GM12878 (cell line): ENCODE data around the gene SRGAP2C. TPM values are rescaled to one million over a fixed set of nuclear protein-coding genes. Genes with fewer than 3 reads are reported as not detected.
"Not testable (repeated sequence)": the region's sequence is repeated elsewhere in the genome, so short reads cannot be mapped to it uniquely, and the experiment has no call there.

Experiments
- ATAC-seq: fragments of 200-7000 bp; cut with Tn5 transposase; 3 replicates; pipeline ENCODE4 v1.9.1; 2020; ENCODE audit warnings: mild to moderate bottlenecking, moderate library complexity
- BruUV-seq: library from RNA; stranded (reverse); fragments of 400-500 nt; replicated peaks from 2 replicates; lab custom pipeline; 2021; lab: Mats Ljungman, UMichigan
- CTCF ChIA-PET: fragments of 300-600 bp; sonication (Branson Sonifier 250); formaldehyde crosslinking; extraction: SDS; loops from one replicate; lab custom pipeline; 2021; ENCODE audit warnings: inconsistent platforms; lab: Yijun Ruan, JAX
- POLR2A ChIA-PET: fragments of 350-600 bp; formaldehyde crosslinking; extraction: SDS; loops from one replicate; lab custom pipeline; 2021; ENCODE audit warnings: inconsistent platforms; lab: Charles Lee
- RAD21 ChIA-PET: fragments of 300-600 bp; sonication (Branson Sonifier 250); formaldehyde crosslinking; loops from one replicate; lab custom pipeline; 2023; ENCODE audit warnings: antibody characterized with exemption; ENCODE audit not compliant: unreplicated experiment; lab: Charles Lee
- SMC1A ChIA-PET: fragments of 300-600 bp; sonication (Branson Sonifier 250); formaldehyde crosslinking; loops from one replicate; lab custom pipeline; 2023; ENCODE audit not compliant: unreplicated experiment, uncharacterized antibody; lab: Charles Lee
- DNase-seq: peaks from one replicate; pipeline ENCODE4 v3.0.0-alpha.2; 2011; ENCODE audit warnings: low read depth, low spot score
- FAIRE-seq: peaks from 3 replicates; lab custom pipeline; 2011; peaks lifted over from hg19 to GRCh38; lab: Jason Lieb, UNC
- H2AFZ ChIP-seq: 2 replicates; pipeline ENCODE4 v1.6.0; 2011; ENCODE audit warnings: low read depth, low read length, control low read depth; ENCODE audit not compliant: control insufficient read depth
- H3K27ac ChIP-seq: 2 replicates; pipeline ENCODE4 v1.5.1; 2011; ENCODE audit warnings: control low read depth; ENCODE audit not compliant: control insufficient read depth, insufficient read depth
- H3K27me3 ChIP-seq, 2 experiments: replicated peaks in 1 of 2; 2 replicates each; pipeline versions ENCODE4 v1.6.0 to v1.6.1; 2011; ENCODE audit warnings: low read length in 1 of 2; ENCODE audit not compliant: control insufficient read depth in 2 of 2, insufficient read depth in 2 of 2
- H3K36me3 ChIP-seq, 2 experiments: 2 replicates each; pipeline ENCODE4 v1.5.1; 2011; ENCODE audit warnings: low read length in 1 of 2; ENCODE audit not compliant: control insufficient read depth in 2 of 2, insufficient read depth in 2 of 2
- H3K4me1 ChIP-seq: 2 replicates; pipeline ENCODE4 v1.6.1; 2011; ENCODE audit warnings: mild to moderate bottlenecking, low read length, moderate library complexity, mixed read lengths; ENCODE audit not compliant: control insufficient read depth, insufficient read depth
- H3K4me2 ChIP-seq: 2 replicates; pipeline ENCODE4 v1.6.0; 2011; ENCODE audit warnings: control low read depth; ENCODE audit not compliant: control insufficient read depth, insufficient read depth
- H3K4me3 ChIP-seq: fragments of 200-600 bp; sonication (generic); 2 replicates; pipeline ENCODE4 v1.5.1; 2016
- H3K79me2 ChIP-seq: 2 replicates; pipeline ENCODE4 v1.6.0; 2011; ENCODE audit warnings: low read length; ENCODE audit not compliant: control insufficient read depth, insufficient read depth
- H3K9ac ChIP-seq: 2 replicates; pipeline ENCODE4 v1.8.0; 2011; ENCODE audit warnings: low read length, control low read depth, mixed read lengths; ENCODE audit not compliant: control insufficient read depth, insufficient read depth
- H3K9me3 ChIP-seq: replicated peaks from 3 replicates; pipeline ENCODE4 v1.5.1; 2011; ENCODE audit warnings: mild to moderate bottlenecking, low read length; ENCODE audit not compliant: control insufficient read depth, insufficient read depth
- H4K20me1 ChIP-seq: 2 replicates; pipeline ENCODE4 v1.6.0; 2011; ENCODE audit not compliant: control insufficient read depth, insufficient read depth
- WGBS: methylation state at CpG from one replicate; pipeline ENCODE4 v1.1.6; 2016; ENCODE audit warnings: low lambda C conversion rate; ENCODE audit not compliant: insufficient replicate concordance, insufficient coverage; ENCODE audit errors: missing lambda C conversion rate; 5-methylcytosine and 5-hydroxymethylcytosine counted together
- in situ Hi-C: fragments of 300-500 bp; cut with MboI; formaldehyde crosslinking; loops from 9 replicates; pipeline ENCODE4 v1.14.3; 2018; ENCODE audit warnings: mixed read lengths
- intact Hi-C: fragments of 100-400 bp; cut with micrococcal nuclease; formaldehyde crosslinking; loops from one replicate; pipeline ENCODE4 v1.14.2; 2022; ENCODE audit not compliant: unreplicated experiment
- polyA plus RNA-seq, 11 experiments: library from polyadenylated mRNA; depleted of rRNA in 4 of 11; unstranded in 6 of 11; stranded (reverse) in 5 of 11; fragments of >200 nt; fragmentation: Nextera tagmentation in 4 of 11; fragmentation: Illumina TruSeq in 1 of 11; extraction: Ambion mirVana in 4 of 11; extraction: Trizol in 1 of 11; gene quantifications; 1 replicate in 1 of 11; 2 replicates in 10 of 11; pipeline versions ENCODE4 v1.2.1 to v1.2.3, GENCODE V29; 2011 to 2016; ENCODE audit warnings: inconsistent platforms in 2 of 11, missing spikeins in 2 of 11, low read depth in 1 of 11
- total RNA-seq, 4 experiments: library from RNA; depleted of rRNA in 3 of 4; stranded (reverse); fragments of >200 nt in 3 of 4; fragmentation: Illumina TruSeq in 1 of 4; extraction: Trizol in 1 of 4; gene quantifications; 2 replicates each; pipeline versions ENCODE4 v1.2.1 to v1.2.3, GENCODE V29; 2013 to 2021

SRGAP2C gene
- total and polyA plus RNA-seq, 10 of the 15 experiments (the other 5 are each of a cell fraction or from before 2014, with no cell fraction given): 0.82 to 7.6 (median 2.3) TPM

- H3K4me2 ChIP-seq, intact Hi-C loops, H3K79me2 ChIP-seq, H3K36me3 ChIP-seq, FAIRE-seq, SMC1A ChIA-PET, H3K9me3 ChIP-seq, H3K27ac ChIP-seq, BruUV-seq, H4K20me1 ChIP-seq, in situ Hi-C loops, H3K27me3 ChIP-seq, ATAC-seq, CTCF ChIA-PET, H3K4me1 ChIP-seq, H3K4me3 ChIP-seq, H2AFZ ChIP-seq, RAD21 ChIA-PET, POLR2A ChIA-PET, DNase-seq, H3K9ac ChIP-seq: not testable (repeated sequence)
- 75% methylated on average over 2 of the region's 3 CpGs for WGBS
These were observed 161.9 kb downstream of the SRGAP2C start for GRCh38 chr1:121346654-121347053.

GRCh38 chr1:121347476-121347875 is 162.7 kb downstream of the SRGAP2C start:
- H3K27me3 ChIP-seq, H2AFZ ChIP-seq, FAIRE-seq, CTCF ChIA-PET, H3K4me3 ChIP-seq, H3K36me3 ChIP-seq, POLR2A ChIA-PET, SMC1A ChIA-PET, BruUV-seq, H3K27ac ChIP-seq, H3K79me2 ChIP-seq, DNase-seq, RAD21 ChIA-PET, H3K4me1 ChIP-seq, H3K9ac ChIP-seq, in situ Hi-C loops, ATAC-seq, H3K4me2 ChIP-seq, H3K9me3 ChIP-seq, intact Hi-C loops, H4K20me1 ChIP-seq: not testable (repeated sequence)
- 88% methylated on average over 1 of the region's 5 CpGs for WGBS

GRCh38 chr1:121348115-121348514 is 163.3 kb downstream of the SRGAP2C start:
- intact Hi-C loops, DNase-seq, BruUV-seq, in situ Hi-C loops, FAIRE-seq, H3K36me3 ChIP-seq, H3K9me3 ChIP-seq, SMC1A ChIA-PET, H3K9ac ChIP-seq, ATAC-seq, RAD21 ChIA-PET, H4K20me1 ChIP-seq, CTCF ChIA-PET, H3K4me3 ChIP-seq, H3K27ac ChIP-seq, H3K27me3 ChIP-seq, H2AFZ ChIP-seq, H3K4me1 ChIP-seq, H3K79me2 ChIP-seq, H3K4me2 ChIP-seq, POLR2A ChIA-PET: not testable (repeated sequence)
- WGBS: no CpG with 5 or more reads among the region's 1 CpG

- H2AFZ ChIP-seq, H3K27me3 ChIP-seq, POLR2A ChIA-PET, SMC1A ChIA-PET, H3K79me2 ChIP-seq, intact Hi-C loops, RAD21 ChIA-PET, H3K9me3 ChIP-seq, CTCF ChIA-PET, in situ Hi-C loops, BruUV-seq, H4K20me1 ChIP-seq, H3K9ac ChIP-seq, H3K27ac ChIP-seq, DNase-seq, H3K4me3 ChIP-seq, H3K4me2 ChIP-seq, ATAC-seq, FAIRE-seq, H3K36me3 ChIP-seq, H3K4me1 ChIP-seq: not testable (repeated sequence)
- no CpG with 5 or more reads among the region's 4 CpGs for WGBS
These were observed 164.7 kb downstream of the SRGAP2C start for GRCh38 chr1:121349332-121349967.
